AG09309 (cell line): ENCODE measurements around the gene ST3GAL6.

ENCODE experiments used
- DNase-seq: peaks from one replicate; pipeline ENCODE4 v3.0.0-alpha.2; 2010; ENCODE audit warnings: low read depth
- H3K4me3 ChIP-seq: 2 replicates; pipeline ENCODE4 v1.5.1; 2011; ENCODE audit warnings: mild to moderate bottlenecking, low read depth, low read length, moderate library complexity; ENCODE audit not compliant: control insufficient read depth
- TF ChIP-seq, protein P1 (sequence below): IDR thresholded peaks from 2 replicates; pipeline ENCODE4 v1.5.1; 2011; ENCODE audit warnings: mild to moderate bottlenecking, low read depth, low read length, inconsistent platforms; ENCODE audit not compliant: insufficient read depth, control insufficient read depth; ENCODE audit errors: missing control alignments

ST3GAL6 gene

DNA sequence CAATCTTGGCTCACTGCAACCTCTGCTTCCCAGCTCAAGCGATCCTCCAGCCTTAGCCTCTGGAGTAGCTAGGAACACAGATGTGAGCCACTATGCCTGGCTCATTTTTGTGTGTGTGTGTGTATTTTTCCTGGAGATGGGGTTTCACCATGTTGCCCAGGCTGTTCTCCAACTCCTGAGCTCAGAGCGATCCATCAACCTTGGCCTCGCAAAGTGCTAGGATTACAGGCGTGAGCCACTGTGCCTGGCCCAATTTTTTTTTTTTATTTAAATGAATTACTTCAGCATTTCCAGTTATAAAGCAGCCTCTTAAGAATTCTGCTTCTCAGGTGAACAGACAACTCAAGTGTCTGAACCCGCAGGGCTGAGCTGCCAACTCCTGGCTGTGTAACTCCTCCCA, 20.1 kb upstream of the ST3GAL6 start:
- TF ChIP-seq, protein P1, sequence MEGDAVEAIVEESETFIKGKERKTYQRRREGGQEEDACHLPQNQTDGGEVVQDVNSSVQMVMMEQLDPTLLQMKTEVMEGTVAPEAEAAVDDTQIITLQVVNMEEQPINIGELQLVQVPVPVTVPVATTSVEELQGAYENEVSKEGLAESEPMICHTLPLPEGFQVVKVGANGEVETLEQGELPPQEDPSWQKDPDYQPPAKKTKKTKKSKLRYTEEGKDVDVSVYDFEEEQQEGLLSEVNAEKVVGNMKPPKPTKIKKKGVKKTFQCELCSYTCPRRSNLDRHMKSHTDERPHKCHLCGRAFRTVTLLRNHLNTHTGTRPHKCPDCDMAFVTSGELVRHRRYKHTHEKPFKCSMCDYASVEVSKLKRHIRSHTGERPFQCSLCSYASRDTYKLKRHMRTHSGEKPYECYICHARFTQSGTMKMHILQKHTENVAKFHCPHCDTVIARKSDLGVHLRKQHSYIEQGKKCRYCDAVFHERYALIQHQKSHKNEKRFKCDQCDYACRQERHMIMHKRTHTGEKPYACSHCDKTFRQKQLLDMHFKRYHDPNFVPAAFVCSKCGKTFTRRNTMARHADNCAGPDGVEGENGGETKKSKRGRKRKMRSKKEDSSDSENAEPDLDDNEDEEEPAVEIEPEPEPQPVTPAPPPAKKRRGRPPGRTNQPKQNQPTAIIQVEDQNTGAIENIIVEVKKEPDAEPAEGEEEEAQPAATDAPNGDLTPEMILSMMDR: no peak
- H3K4me3 ChIP-seq: no peak overlapping the region

DNA sequence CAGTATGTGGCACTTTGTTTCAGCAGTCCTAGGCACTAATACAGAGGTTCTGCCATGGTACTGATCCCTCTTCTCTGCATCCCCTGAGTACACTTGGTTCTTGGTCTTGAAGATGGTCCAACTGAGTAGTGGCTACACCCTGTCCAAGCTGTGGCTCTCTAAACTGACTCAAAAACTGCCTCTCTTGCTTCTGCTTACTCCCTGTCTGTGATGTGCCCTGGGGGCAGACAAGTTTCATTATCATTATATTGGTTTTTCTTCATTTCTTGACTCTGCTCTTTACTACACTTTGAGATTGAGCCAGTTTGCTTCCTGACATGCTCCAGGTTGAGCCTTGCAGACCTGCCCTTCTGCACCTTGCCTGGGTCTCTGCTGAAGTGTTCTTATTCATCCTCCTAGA, 18.9 kb upstream of the ST3GAL6 start:
- H3K4me3 ChIP-seq: no peak overlapping the region
- TF ChIP-seq, protein P1: no peak
- DNase-seq: no peak

More for the DNA sequence above, 20.1 kb upstream of the ST3GAL6 start:
- no peak for DNase-seq

DNA sequence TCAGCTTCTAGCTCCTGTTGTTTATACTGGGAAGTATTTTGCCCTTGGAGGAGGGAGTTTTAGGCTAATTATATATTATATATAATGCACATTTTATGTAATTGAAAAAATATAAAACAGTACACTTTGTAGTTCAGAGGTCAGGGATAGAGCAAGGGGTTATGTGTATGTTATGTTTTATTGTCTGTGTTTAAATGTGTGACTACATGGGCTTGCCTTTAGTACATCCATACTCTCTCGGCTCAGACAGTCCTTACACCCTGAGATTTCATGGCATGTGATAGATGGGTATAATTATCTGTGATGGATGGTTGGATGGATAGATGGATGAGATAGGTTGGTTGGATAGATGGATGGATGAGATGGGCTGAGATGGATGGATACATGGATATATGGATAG, 17.4 kb upstream of the ST3GAL6 start:
- H3K4me3 ChIP-seq: no peak overlapping the region
- DNase-seq: no peak
- TF ChIP-seq, protein P1: no peak

DNA sequence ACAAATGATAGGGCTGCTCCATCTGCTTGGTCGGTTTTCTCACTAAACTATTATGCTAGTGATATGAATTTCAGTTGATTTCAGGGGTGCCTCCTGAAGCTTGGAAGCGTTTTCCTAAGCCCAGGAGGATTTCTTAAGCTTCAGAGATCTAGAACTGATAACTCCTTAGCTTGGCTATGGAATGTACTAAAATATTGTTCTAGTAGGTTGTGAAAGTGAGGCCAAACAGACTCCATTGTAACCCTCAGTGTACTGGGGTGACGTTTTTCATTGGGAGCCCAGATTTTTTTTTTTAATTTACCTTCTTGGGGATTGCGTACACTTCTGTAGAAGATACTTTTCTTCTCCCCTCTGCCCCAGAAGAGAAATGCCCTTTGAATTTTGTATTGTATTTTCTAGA, 17.0 kb upstream of the ST3GAL6 start:
- no peak overlapping the region for H3K4me3 ChIP-seq
- no peak for DNase-seq
- TF ChIP-seq, protein P1: no peak

DNA sequence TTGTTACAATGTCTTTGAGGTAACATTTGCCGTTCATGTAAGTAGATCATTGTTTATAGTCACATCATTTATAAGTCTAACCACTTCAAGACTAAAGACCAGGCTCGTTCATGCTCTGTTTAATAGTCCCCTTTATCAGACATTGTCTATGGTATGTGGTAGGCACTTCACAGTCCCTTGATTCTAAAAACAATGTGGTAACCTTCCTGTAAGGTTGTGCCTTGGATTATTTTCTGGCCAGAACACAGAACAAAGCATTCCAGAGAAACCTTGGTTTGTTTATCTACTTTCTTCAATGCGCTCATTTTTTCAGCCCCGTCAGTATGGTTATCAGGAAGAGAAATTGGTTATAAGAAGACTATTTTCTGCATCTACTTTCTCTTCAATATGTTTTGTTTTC, 16.3 kb upstream of the ST3GAL6 start:
- TF ChIP-seq, protein P1: no peak
- no peak for DNase-seq
- H3K4me3 ChIP-seq: no peak overlapping the region

DNA sequence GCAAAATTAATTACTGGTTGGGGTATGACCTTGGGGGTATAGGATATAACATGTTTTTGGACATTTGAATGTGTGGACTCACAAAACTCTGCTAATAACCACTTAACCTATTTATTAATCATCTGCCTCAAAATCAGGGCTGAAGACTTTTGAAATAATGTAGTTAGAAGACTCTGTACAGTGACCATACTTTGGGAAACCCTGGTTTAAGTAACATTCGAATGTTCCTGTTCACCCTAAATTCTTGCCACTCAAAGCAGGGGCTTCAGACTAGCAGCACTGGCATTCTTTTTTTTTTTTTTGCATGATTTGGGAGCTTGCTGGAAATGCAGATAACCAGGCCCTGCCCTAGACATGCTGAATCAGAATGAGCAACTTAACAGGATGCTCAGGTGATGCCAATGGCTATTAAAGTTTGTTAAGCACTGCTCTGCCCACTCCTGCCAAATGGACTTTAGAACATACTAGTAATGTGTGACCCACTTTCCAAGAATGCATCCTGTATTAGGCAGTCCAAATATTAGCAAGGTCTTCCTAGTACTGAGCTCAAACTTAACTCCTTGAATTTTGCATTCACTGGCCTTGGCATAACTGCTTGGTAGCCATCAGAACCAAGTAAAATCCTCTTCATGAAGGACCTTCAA, 12.7 kb upstream of the ST3GAL6 start:
- no peak for DNase-seq

DNA sequence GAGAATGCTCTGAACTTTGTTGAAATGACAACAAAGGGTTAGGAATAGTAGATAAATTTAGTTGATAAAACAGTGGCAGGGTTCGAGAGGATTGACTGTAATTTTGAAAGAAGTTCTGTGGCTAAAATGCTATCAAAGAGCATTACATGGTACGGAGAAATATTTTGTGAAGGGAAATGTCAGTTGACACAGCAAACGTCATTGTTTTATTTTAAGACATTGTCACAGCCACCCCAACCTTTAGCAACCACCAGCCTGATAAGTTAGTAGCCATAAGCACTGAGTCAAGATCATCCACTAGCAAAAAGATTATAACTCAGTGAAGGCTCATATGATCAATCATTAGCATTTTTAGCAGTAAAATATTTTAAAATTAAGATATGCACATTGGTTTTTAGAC, 8.7 kb upstream of the ST3GAL6 start:
- H3K4me3 ChIP-seq: no peak overlapping the region
- no peak for DNase-seq
- TF ChIP-seq, protein P1: no peak

More for the DNA sequence above, 12.7 kb upstream of the ST3GAL6 start:
- TF ChIP-seq, protein P1: no peak
- no peak overlapping the region for H3K4me3 ChIP-seq
